H9 (cell line): ENCODE results near the gene CNNM2. TPM values are rescaled to one million over a fixed set of nuclear protein-coding genes. Genes with fewer than 3 reads are reported as not detected.

Experiments used
- DNase-seq: peaks from one replicate; pipeline ENCODE4 v3.0.0-alpha.2; 2017
- H2AFZ ChIP-seq: one replicate; pipeline ENCODE4 v1.6.1; 2013; ENCODE audit warnings: mild to moderate bottlenecking, low read length, control low read depth, moderate library complexity
- H2AK5ac ChIP-seq: 2 replicates; pipeline ENCODE4 v1.6.1; 2013; ENCODE audit warnings: low read length, control low read depth, mixed read lengths; ENCODE audit not compliant: insufficient read length
- H2BK120ac ChIP-seq: one replicate; pipeline ENCODE4 v1.6.1; 2013; ENCODE audit warnings: low read depth, mild to moderate bottlenecking, low read length, control low read depth, inconsistent platforms; ENCODE audit not compliant: poor library complexity, severe bottlenecking
- H2BK12ac ChIP-seq: 2 replicates; pipeline ENCODE4 v1.6.1; 2013; ENCODE audit warnings: low read length, control low read depth, mixed read lengths, low read depth; ENCODE audit not compliant: insufficient read length
- H2BK15ac ChIP-seq: 2 replicates; pipeline ENCODE4 v1.6.1; 2013; ENCODE audit warnings: low read depth, low read length, control low read depth
- H2BK20ac ChIP-seq: one replicate; pipeline ENCODE4 v1.6.1; 2013; ENCODE audit warnings: low read depth, mild to moderate bottlenecking, low read length, control low read depth, inconsistent platforms; ENCODE audit not compliant: poor library complexity, severe bottlenecking
- H2BK5ac ChIP-seq: 2 replicates; pipeline ENCODE4 v1.6.1; 2013; ENCODE audit warnings: low read length, control low read depth, mixed read lengths; ENCODE audit not compliant: insufficient read length
- H3K14ac ChIP-seq: 2 replicates; pipeline ENCODE4 v1.6.1; 2013; ENCODE audit warnings: low read length, control low read depth; ENCODE audit not compliant: insufficient read depth
- H3K18ac ChIP-seq: 2 replicates; pipeline ENCODE4 v1.6.1; 2013; ENCODE audit warnings: low read depth, mild to moderate bottlenecking, mixed read lengths, low read length, control low read depth; ENCODE audit not compliant: insufficient read length
- H3K23ac ChIP-seq: 2 replicates; pipeline ENCODE4 v1.6.1; 2013; ENCODE audit warnings: low read length, control low read depth, mixed read lengths, low read depth; ENCODE audit not compliant: insufficient read length
- H3K23me2 ChIP-seq: 2 replicates; pipeline ENCODE4 v1.6.1; 2013; ENCODE audit warnings: low read depth, mild to moderate bottlenecking, mixed read lengths, low read length, control low read depth; ENCODE audit not compliant: insufficient read length, poor library complexity, severe bottlenecking
- H3K27ac ChIP-seq: 2 replicates; pipeline ENCODE4 v1.5.1; 2013; ENCODE audit warnings: low read length, control low read depth, mixed read lengths, low read depth; ENCODE audit not compliant: insufficient read length
- H3K27me3 ChIP-seq: 2 replicates; pipeline ENCODE4 v1.6.1; 2013; ENCODE audit warnings: low read length, control low read depth, inconsistent platforms; ENCODE audit not compliant: insufficient read depth
- H3K4ac ChIP-seq: 2 replicates; pipeline ENCODE4 v1.6.1; 2013; ENCODE audit warnings: low read depth, mild to moderate bottlenecking, control low read depth, inconsistent platforms, low read length, moderate library complexity
- H3K4me1 ChIP-seq: 2 replicates; pipeline ENCODE4 v1.6.1; 2013; ENCODE audit warnings: low read length, control low read depth, inconsistent platforms; ENCODE audit not compliant: insufficient read depth
- H3K4me2 ChIP-seq: 2 replicates; pipeline ENCODE4 v1.6.1; 2013; ENCODE audit warnings: low read length, control low read depth, mixed read lengths; ENCODE audit not compliant: insufficient read length, insufficient read depth
- H3K56ac ChIP-seq: 2 replicates; pipeline ENCODE4 v1.6.1; 2013; ENCODE audit warnings: low read depth, mild to moderate bottlenecking, mixed read lengths, low read length, control low read depth; ENCODE audit not compliant: insufficient read length
- H3K79me1 ChIP-seq: 2 replicates; pipeline ENCODE4 v1.6.1; 2013; ENCODE audit warnings: low read depth, mild to moderate bottlenecking, moderate library complexity, low read length, control low read depth, inconsistent platforms; ENCODE audit not compliant: insufficient read depth, poor library complexity, severe bottlenecking
- H3K79me2 ChIP-seq: 2 replicates; pipeline ENCODE4 v1.6.1; 2013; ENCODE audit warnings: low read length, control low read depth, inconsistent platforms; ENCODE audit not compliant: insufficient read depth
- H3K9ac ChIP-seq: 2 replicates; pipeline ENCODE4 v1.6.1; 2013; ENCODE audit warnings: low read length, control low read depth, mixed read lengths; ENCODE audit not compliant: insufficient read length; ENCODE audit errors: extremely low read depth
- H3K9me3 ChIP-seq: one replicate; pipeline ENCODE4 v1.6.1; 2013; ENCODE audit warnings: low read depth, low read length, inconsistent platforms; ENCODE audit not compliant: control insufficient read depth
- H3T11ph ChIP-seq: one replicate; pipeline ENCODE4 v1.6.1; 2013; ENCODE audit warnings: mild to moderate bottlenecking, low read length, control low read depth, inconsistent platforms
- H4K20me1 ChIP-seq: one replicate; pipeline ENCODE4 v1.6.1; 2013; ENCODE audit not compliant: control insufficient read depth, insufficient read length, insufficient read depth
- H4K5ac ChIP-seq: 2 replicates; pipeline ENCODE4 v1.6.1; 2013; ENCODE audit warnings: low read depth, mild to moderate bottlenecking, mixed read lengths, low read length, control low read depth; ENCODE audit not compliant: insufficient read length
- H4K8ac ChIP-seq: replicated peaks from 2 replicates; pipeline ENCODE4 v1.6.1; 2013; ENCODE audit warnings: low read length, control low read depth, mixed read lengths, low read depth; ENCODE audit not compliant: insufficient read length
- H4K91ac ChIP-seq: 2 replicates; pipeline ENCODE4 v1.6.1; 2013; ENCODE audit warnings: low read depth, mild to moderate bottlenecking, moderate library complexity, mixed read lengths, low read length, control low read depth; ENCODE audit not compliant: insufficient read length
- H3K27ac Mint-ChIP-seq, 3 experiments: 2 replicates in 2 of 3; 3 replicates in 1 of 3; pipeline ENCODE4 v1.8.0; 2020 to 2021; ENCODE audit warnings: mixed read lengths in 3 of 3, mild to moderate bottlenecking in 1 of 3, moderate library complexity in 1 of 3
- H3K27me3 Mint-ChIP-seq: 2 replicates; pipeline ENCODE4 v1.8.0; 2021; ENCODE audit warnings: low read depth, mild to moderate bottlenecking, moderate library complexity, mixed read lengths
- H3K36me3 Mint-ChIP-seq, 3 experiments: 2 replicates in 2 of 3; 3 replicates in 1 of 3; pipeline ENCODE4 v1.8.0; 2020 to 2021; ENCODE audit warnings: low read depth in 3 of 3, mixed read lengths in 3 of 3; ENCODE audit not compliant: insufficient read depth in 1 of 3
- H3K4me1 Mint-ChIP-seq, 2 experiments: 2 replicates each; pipeline ENCODE4 v1.8.0; 2020; ENCODE audit warnings: mixed read lengths in 2 of 2
- H3K4me3 Mint-ChIP-seq, 2 experiments: 2 replicates in 1 of 2; 3 replicates in 1 of 2; pipeline ENCODE4 v1.8.0; 2020 to 2021; ENCODE audit warnings: mild to moderate bottlenecking in 2 of 2, mixed read lengths in 2 of 2, moderate library complexity in 1 of 2
- H3K9me3 Mint-ChIP-seq, 2 experiments: 2 replicates in 1 of 2; 3 replicates in 1 of 2; pipeline ENCODE4 v1.8.0; 2020; ENCODE audit warnings: mild to moderate bottlenecking in 2 of 2, mixed read lengths in 2 of 2, moderate library complexity in 1 of 2
- WGBS: extraction: QIAGEN DNeasy Blood & Tissue Kit; methylation state at CpG from one replicate; pipeline ENCODE4 v1.1.7; 2013; ENCODE audit warnings: missing lambda C conversion rate, low lambda C conversion rate, mixed read lengths; ENCODE audit not compliant: insufficient read length; ENCODE audit errors: extremely low coverage; 5-methylcytosine and 5-hydroxymethylcytosine counted together
- total RNA-seq: library from RNA; stranded (reverse); gene quantifications from 2 replicates; pipeline ENCODE4 v1.2.1, GENCODE V29; 2021
- TF ChIP-seq, protein P1 (sequence below): fragments of 200-600 bp; sonication (generic); conservative IDR thresholded peaks from 3 replicates; pipeline ENCODE4 v1.8.0; 2021; ENCODE audit warnings: antibody characterized with exemption, mild to moderate bottlenecking

Gene CNNM2
- total RNA-seq, 1 experiment from 2014 or later: 17.5 TPM

DNA sequence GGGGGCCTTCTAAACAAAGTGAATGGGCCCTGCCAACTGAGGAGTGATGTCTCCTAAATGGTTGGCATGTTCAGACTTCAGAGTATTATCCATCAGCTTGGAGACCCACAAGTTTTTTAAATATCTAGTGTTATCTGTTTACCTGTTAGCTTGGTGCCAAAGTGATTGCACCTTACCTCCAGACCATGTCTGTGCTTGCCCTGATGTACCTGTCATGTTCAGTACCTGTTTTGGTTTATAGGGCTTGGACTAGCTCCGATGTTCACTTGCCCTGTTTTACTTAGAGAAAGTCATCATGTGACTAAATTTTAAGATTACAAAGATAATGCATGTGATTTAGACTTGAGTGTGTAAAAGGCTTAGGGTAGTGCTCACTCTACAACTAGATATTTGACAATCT lies 67.7 kb downstream of the CNNM2 start:
- no peak overlapping the region for H3K27ac ChIP-seq
- 0 out of 4 replicates have a peak, but pooled peaks cover 0 to 3% of the 10 kb centered on the region in 2 experiments for H3K4me1 Mint-ChIP-seq
- H3K4ac ChIP-seq: no peak overlapping the region
- no peaks in the 10 kb centered on the region for H3K9me3 ChIP-seq
- no peak overlapping the region for H4K91ac ChIP-seq
- no peak overlapping the region for H2BK120ac ChIP-seq
- no peak overlapping the region for H2BK20ac ChIP-seq
- H3K4me1 ChIP-seq: no peaks in the 10 kb centered on the region
- H3K9me3 Mint-ChIP-seq: no peaks in the 10 kb centered on the region
- H3K14ac ChIP-seq: no peak overlapping the region
- TF ChIP-seq, protein P1, sequence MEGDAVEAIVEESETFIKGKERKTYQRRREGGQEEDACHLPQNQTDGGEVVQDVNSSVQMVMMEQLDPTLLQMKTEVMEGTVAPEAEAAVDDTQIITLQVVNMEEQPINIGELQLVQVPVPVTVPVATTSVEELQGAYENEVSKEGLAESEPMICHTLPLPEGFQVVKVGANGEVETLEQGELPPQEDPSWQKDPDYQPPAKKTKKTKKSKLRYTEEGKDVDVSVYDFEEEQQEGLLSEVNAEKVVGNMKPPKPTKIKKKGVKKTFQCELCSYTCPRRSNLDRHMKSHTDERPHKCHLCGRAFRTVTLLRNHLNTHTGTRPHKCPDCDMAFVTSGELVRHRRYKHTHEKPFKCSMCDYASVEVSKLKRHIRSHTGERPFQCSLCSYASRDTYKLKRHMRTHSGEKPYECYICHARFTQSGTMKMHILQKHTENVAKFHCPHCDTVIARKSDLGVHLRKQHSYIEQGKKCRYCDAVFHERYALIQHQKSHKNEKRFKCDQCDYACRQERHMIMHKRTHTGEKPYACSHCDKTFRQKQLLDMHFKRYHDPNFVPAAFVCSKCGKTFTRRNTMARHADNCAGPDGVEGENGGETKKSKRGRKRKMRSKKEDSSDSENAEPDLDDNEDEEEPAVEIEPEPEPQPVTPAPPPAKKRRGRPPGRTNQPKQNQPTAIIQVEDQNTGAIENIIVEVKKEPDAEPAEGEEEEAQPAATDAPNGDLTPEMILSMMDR: no peak
- H2AK5ac ChIP-seq: no peak overlapping the region
- H3K79me1 ChIP-seq: no peaks in the 10 kb centered on the region
- no CpG with 5 or more reads among the region's 1 CpG for WGBS
- H4K5ac ChIP-seq: no peak overlapping the region
- no peak overlapping the region for H2BK15ac ChIP-seq
- no peak overlapping the region for H4K8ac ChIP-seq
- no peak overlapping the region for H3T11ph ChIP-seq
- no peaks in the 10 kb centered on the region for H3K27me3 ChIP-seq
- H3K56ac ChIP-seq: no peak overlapping the region
- no peak overlapping the region for H3K4me2 ChIP-seq
- DNase-seq: no peak
- H3K79me2 ChIP-seq: no peaks in the 10 kb centered on the region
- 0 out of 7 replicates have a peak, but pooled peaks cover 0 to 2% (median 0%) of the 10 kb centered on the region in 3 experiments for H3K36me3 Mint-ChIP-seq
- no peaks in the 10 kb centered on the region for H4K20me1 ChIP-seq
- no peak overlapping the region for H2BK5ac ChIP-seq
- no peak overlapping the region for H2AFZ ChIP-seq
- no peak overlapping the region for H2BK12ac ChIP-seq
- no peaks in the 10 kb centered on the region for H3K27me3 Mint-ChIP-seq
- H3K27ac Mint-ChIP-seq: no peak overlapping the region
- H3K23me2 ChIP-seq: no peaks in the 10 kb centered on the region
- H3K4me3 Mint-ChIP-seq: no peak overlapping the region
- H3K18ac ChIP-seq: no peak overlapping the region
- H3K9ac ChIP-seq: no peak overlapping the region
- H3K23ac ChIP-seq: no peak overlapping the region
